PC-9 (cell line): Measurements from ENCODE around the gene PTCD3.

Source experiments
- CTCF ChIP-seq: fragments of 200-600 bp; sonication (generic); conservative IDR thresholded peaks from 2 replicates; pipeline ENCODE4 v1.6.1; 2017; ENCODE audit warnings: mixed run types, antibody characterized with exemption, mild to moderate bottlenecking, moderate library complexity
- EZH2 ChIP-seq: fragments of 200-600 bp; sonication (generic); IDR thresholded peaks from 2 replicates; pipeline ENCODE4 v1.8.0; 2017; ENCODE audit warnings: antibody characterized with exemption, low read depth

- TF ChIP-seq CTCF (peak; percentile 56; the same call in 1 of the 2 replicates), EZH2 (no peak)
These were observed 17.8 kb upstream of the PTCD3 start for GRCh38 chr2:86087936-86088850.
